GM19468 (cell line): ENCODE measurements around the gene ADRA2B.

ENCODE experiments used
- ATAC-seq: cut with Tn5 transposase; IDR thresholded peaks from one replicate; pipeline ENCODE4 v1.9.1; 2021; ENCODE audit warnings: mild to moderate bottlenecking, moderate library complexity, moderate number of reproducible peaks; ENCODE audit not compliant: unreplicated experiment; ENCODE audit errors: extremely low read depth

The ADRA2B gene

GRCh38 chr2:96108151-96108540 is 8.2 kb downstream of the ADRA2B start:
- ATAC-seq: no peak

DNA sequence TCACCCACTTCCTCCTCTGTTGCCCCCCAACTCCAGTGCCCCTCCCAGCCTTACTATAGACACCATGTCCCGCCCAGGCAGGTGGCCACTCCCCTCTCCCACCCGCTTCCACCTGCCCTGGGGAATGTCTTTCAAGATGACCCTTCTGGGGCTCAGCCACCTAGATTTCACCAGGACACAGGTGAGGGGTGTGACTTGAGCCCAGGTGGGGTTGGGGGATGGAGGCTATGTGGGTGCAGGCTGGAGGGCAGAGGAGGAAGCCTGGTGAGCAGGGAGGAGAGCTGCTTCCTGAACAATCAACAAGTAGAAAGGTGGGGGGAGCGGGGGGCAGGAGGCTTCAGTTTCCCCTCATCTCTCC is 8.7 kb downstream of the ADRA2B start:
- no peak for ATAC-seq

- ATAC-seq: no peak
These were observed 9.2 kb downstream of the ADRA2B start for GRCh38 chr2:96106991-96107707.

- ATAC-seq: no peak
These were observed 10.2 kb downstream of the ADRA2B start for GRCh38 chr2:96105994-96106715.

DNA sequence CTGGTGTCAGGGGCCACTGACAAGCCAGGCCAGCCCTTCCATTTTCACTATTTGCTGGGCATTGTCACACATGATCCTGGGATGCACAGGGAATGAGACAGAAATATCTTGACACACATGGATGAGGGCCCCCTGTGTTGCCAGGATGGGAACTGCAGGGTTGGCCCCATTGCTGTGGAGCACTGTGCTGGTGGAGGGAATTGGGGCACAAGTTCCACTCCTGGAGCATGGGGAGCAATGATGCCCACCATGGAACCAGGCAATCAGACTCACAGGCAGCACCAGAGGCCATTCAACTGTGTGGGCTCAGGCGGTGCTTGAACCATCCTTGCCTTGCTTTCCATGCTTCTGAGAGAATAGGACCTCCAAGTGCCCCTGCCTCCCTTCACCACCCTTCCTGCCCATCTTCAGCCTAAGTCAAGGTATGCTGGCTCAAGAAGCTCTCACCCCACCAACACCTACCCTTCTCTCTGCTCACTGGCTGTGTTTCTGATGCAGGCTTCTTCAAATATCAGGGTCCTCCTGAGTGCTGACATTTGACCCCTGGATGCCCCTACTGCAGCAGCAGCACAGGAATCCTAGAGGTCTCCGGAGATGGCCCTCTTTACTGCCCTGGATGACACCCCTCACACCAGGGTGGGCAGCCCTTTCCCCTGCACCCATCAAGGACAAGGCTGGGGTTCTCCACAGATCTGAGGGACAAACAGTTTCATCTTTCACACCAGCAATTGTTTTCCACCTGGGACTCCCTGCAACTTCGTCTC is 11.0 kb downstream of the ADRA2B start:
- no peak for ATAC-seq

DNA sequence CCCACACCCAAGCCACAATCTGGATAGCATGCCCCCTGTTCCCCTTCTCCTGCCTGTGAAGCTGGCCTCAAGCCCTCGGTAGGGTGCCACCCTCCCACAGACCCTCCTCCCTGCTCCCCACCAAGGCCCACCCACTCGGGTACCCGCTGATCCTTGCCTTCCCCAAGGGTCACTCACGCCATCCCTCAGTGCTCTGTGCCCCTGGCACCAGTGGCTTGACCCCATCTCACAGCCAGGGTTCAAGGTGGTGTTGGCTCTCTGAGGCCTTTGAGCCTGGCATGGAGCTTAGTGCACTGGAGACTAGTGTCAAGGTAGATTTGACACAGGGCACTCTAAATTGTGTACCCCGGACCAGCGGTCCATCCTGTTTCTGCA is 11.9 kb downstream of the ADRA2B start:
- no peak for ATAC-seq

DNA sequence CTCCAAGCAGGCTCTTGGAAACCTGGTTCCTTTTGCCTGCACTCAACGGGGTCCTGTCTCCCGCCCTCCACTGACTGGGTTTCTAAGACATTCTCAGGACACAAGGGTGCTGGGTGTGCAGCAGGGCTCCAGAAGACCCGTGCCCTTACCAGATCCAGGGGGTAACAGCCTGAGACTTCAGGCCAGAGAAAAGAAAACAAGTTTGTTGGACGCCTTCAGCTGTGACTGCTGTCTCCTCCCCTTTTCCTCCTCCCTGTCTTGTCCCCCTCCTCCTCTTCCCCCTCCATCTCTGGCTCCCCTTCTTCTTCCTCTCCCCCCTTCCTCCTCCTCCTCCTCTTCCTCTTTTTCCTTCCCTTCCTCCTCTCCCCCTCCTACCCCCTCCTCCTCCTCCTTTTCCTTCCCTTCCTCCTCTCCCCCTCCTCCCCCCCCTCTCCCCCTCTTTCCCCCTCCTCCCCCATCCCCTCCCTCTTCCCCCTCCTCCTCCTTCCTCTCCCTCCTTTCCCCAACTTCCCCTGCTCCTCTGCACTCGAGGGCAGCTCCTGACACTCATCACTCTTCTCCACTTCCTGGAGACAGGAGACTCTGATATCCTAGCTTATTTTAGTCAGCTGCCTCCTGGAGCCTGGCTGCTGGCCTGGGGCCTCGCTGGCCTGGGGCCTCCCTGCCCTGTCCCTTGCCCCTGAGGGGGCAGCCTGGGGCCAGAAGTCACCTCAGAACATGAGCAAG is 12.4 kb downstream of the ADRA2B start:
- ATAC-seq: no peak

DNA sequence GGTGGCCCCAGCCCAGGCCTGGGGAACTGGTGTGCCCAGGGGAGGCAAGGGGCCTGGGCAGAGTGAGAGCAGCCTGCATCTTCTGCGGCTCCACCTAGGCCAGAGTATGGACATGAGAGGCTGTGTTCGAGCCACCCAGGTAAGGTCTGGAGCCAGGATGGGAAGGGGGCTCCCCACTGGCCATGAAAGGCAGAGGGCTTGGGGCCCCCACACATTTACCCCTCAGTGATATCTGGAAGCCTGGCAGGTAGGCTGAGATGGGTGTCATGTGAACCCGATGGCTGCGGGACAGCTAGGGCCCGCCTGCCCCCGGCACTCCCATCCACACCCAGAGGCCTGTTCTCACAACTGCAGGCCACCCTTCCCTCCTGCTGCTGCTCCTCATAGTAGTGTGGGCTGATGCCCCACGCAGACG is 13.2 kb downstream of the ADRA2B start:
- no peak for ATAC-seq

GRCh38 chr2:96102596-96103186 is 13.7 kb downstream of the ADRA2B start:
- ATAC-seq: no peak

DNA sequence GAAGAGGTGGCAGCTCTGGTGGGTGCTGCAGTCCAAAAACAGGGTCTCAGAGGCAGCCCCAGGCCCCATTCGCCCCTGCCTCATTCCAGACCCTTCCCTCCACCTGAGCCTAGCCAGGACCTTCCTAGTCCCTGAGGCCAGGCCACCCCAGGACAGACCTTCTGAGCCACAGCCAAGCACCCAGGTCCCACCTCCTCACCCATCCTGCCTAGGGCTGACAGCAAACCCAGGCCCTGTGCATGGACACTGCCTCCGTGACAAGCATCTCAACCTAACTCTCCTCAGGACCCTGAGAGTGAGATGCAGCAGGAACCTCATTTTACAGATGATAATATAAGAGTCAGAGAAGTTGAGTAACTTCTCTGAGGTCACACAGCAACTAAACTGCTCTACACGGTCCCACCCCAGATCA is 15.5 kb downstream of the ADRA2B start:
- ATAC-seq: no peak

- no peak for ATAC-seq
These were observed 16.2 kb downstream of the ADRA2B start for GRCh38 chr2:96099861-96100798.

DNA sequence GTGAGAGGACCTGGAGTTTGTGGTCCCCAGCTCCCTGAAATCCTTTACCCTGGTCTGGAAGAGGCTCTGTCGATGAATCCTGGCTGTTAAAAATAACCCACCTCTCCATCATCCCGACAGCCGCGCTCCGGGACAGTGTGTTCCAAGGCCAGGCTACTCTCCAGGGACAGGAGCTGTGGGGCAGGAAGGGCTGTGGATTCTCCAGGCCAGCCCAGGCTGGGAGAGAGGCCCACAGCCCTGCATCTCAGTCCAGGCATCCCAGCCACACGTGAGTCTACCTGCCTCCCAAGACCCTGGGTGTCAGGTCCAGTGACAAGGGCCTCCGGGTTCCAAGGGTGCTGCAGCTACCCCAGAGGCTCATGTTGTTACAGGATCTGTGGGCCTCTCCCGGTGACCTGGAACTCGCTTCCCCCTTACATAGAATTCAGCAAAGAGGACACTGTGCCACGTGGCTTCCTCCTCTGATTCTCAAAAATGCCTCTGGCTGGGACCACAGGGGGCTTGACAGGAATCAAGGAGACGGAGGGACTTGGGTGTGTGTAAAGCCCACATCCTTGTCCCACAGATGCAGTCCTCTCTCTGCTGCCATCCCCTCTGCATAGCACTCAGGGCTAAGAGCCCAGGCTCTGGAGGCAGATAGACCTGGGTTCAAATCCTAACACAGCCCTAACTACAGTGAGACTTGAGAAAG is 17.3 kb downstream of the ADRA2B start:
- no peak for ATAC-seq

- no peak for ATAC-seq
These were observed 18.2 kb downstream of the ADRA2B start for GRCh38 chr2:96097951-96098823.

DNA sequence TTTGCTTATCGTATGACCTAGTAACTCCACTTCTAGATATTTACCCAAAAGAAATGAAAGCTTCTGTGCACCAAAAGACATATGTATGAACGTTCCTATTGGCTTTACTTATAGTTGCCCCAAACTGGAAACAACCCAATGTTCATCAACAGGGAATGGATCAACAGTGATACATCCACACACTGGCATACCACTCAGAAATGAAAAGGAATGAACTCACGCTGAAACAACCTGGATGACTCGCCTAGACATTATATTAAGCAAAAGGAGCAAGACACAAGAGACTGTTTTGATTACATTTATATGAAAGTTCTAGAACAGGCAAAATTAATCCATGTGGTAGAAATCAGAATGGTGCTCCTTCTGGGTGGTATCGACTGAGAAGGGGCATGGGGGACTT is 18.9 kb downstream of the ADRA2B start:
- ATAC-seq: no peak

DNA sequence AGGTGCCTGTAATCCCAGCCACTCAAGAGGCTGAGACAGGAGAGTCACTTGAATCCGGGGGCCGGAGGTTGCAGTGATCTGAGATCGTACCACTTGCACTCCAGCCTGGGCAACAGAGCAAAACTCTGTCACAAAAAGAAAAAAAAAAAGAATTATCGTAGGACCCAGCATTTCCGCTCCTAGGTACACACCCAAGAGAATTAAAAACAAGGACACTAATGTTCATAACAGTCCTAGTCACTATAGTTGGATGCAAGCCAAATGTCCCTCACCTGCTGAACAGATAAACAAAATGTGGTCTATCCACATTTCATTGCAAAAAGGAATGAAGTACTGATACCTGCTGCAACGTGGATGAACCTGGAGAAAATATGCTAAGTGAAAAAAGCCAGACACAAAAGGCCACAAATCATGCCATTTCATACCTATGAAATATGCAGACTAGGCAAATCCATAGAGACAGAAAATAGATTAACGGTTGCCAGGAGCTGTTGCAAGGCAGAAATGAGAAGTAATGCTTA is 21.2 kb downstream of the ADRA2B start:
- no peak for ATAC-seq

GRCh38 chr2:96093528-96093927 is 22.8 kb downstream of the ADRA2B start:
- no peak for ATAC-seq

DNA sequence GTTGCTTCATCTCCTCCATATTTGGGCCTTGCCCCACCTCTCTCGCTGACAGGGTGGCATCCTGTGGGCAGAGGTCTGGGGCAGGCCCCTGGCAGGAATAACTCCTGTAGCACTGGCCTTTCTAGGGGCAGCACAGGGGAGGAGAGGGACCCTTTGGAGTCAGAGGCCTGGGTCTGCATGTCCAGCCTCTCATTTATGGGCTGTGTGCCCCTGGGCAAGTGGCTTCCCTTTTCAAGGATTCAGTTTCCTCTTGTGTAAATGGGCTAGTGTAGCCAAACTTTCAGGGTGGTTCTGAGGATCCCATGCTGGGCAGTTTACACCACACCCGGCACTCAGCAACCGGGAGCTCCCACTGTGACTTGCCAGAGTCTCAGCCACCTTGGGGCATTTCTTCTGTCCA is 23.4 kb downstream of the ADRA2B start:
- ATAC-seq: no peak

- no peak for ATAC-seq
These were observed 23.8 kb downstream of the ADRA2B start for GRCh38 chr2:96092573-96092877.
